Suppressor macrophage treated with lipopolysaccharide for 4 hours (primary cell): ENCODE measurements around the gene MRPS22.
"Not testable (repeated sequence)": the region's sequence is repeated elsewhere in the genome, so short reads cannot be mapped to it uniquely, and the experiment has no call there.

Source experiments
- DNase-seq: peaks from one replicate; pipeline ENCODE4 v3.0.0-alpha.2; 2020

The MRPS22 gene

GRCh38 chr3:139312959-139313358 is 30.9 kb upstream of the MRPS22 start:
- DNase-seq = no peak

GRCh38 chr3:139313921-139314320 is 29.9 kb upstream of the MRPS22 start:
- DNase-seq = no peak

- DNase-seq = no peak
These were observed 26.6 kb upstream of the MRPS22 start for GRCh38 chr3:139317215-139317614.

- DNase-seq = no peak
These were observed 26.0 kb upstream of the MRPS22 start for GRCh38 chr3:139317660-139318430.

- DNase-seq = no peak
These were observed 25.4 kb upstream of the MRPS22 start for GRCh38 chr3:139318431-139318816.

- no peak for DNase-seq
These were observed 25.0 kb upstream of the MRPS22 start for GRCh38 chr3:139318826-139319225.

- peak; percentile 3 for DNase-seq
These were observed 24.1 kb upstream of the MRPS22 start for GRCh38 chr3:139319428-139320402.

- DNase-seq = no peak
These were observed 23.1 kb upstream of the MRPS22 start for GRCh38 chr3:139320551-139321309.

GRCh38 chr3:139322346-139322745 is 21.5 kb upstream of the MRPS22 start:
- no peak for DNase-seq

GRCh38 chr3:139323146-139323545 is 20.7 kb upstream of the MRPS22 start:
- DNase-seq = no peak

GRCh38 chr3:139324456-139324855 is 19.4 kb upstream of the MRPS22 start:
- no peak for DNase-seq

GRCh38 chr3:139325551-139325950 is 18.3 kb upstream of the MRPS22 start:
- no peak for DNase-seq

- DNase-seq = no peak
These were observed 17.7 kb upstream of the MRPS22 start for GRCh38 chr3:139326131-139326530.

- DNase-seq = no peak
These were observed 17.1 kb upstream of the MRPS22 start for GRCh38 chr3:139326707-139327106.

- no peak for DNase-seq
These were observed 16.6 kb upstream of the MRPS22 start for GRCh38 chr3:139327231-139327630.

GRCh38 chr3:139327861-139328260 is 16.0 kb upstream of the MRPS22 start:
- DNase-seq = no peak

GRCh38 chr3:139328356-139328755 is 15.5 kb upstream of the MRPS22 start:
- DNase-seq = no peak

GRCh38 chr3:139329364-139329850 is 14.4 kb upstream of the MRPS22 start:
- peak; percentile 95 for DNase-seq

GRCh38 chr3:139332092-139332491 is 11.7 kb upstream of the MRPS22 start:
- DNase-seq = no peak

- not testable (repeated sequence) for DNase-seq
These were observed 9.1 kb upstream of the MRPS22 start for GRCh38 chr3:139334675-139335074.

- no peak for DNase-seq
These were observed 5.4 kb upstream of the MRPS22 start for GRCh38 chr3:139338405-139338804.

- DNase-seq = peak; percentile 14
These were observed 4.5 kb upstream of the MRPS22 start for GRCh38 chr3:139339219-139339906.
